Activated CD4-positive, alpha-beta T cell treated with anti-CD3 and anti-CD28 coated beads, Interleukin-2, amount 10 ng/mL, durations not matched to agents 24 days and 14 days (primary cell): ENCODE results near the gene CAVIN3. TPM values are rescaled to one million over a fixed set of nuclear protein-coding genes. Genes with fewer than 3 reads are reported as not detected.

Experiments used
- DNase-seq: peaks from one replicate; pipeline ENCODE4 v3.0.0; 2022
- H3K27ac Mint-ChIP-seq: one replicate; pipeline ENCODE4 v1.8.0; 2022; ENCODE audit warnings: mild to moderate bottlenecking, mixed read lengths
- H3K27me3 Mint-ChIP-seq: one replicate; pipeline ENCODE4 v1.8.0; 2022; ENCODE audit warnings: mixed read lengths
- H3K36me3 Mint-ChIP-seq: one replicate; pipeline ENCODE4 v1.8.0; 2022; ENCODE audit warnings: low read depth, mild to moderate bottlenecking, mixed read lengths
- H3K4me1 Mint-ChIP-seq: one replicate; pipeline ENCODE4 v1.8.0; 2021; ENCODE audit warnings: mixed read lengths
- H3K4me3 Mint-ChIP-seq: one replicate; pipeline ENCODE4 v1.8.0; 2022; ENCODE audit warnings: mild to moderate bottlenecking, moderate library complexity, mixed read lengths
- H3K9me3 Mint-ChIP-seq: one replicate; pipeline ENCODE4 v1.8.0; 2021; ENCODE audit warnings: mixed read lengths
- intact Hi-C: fragments of 100-400 bp; cut with micrococcal nuclease; formaldehyde crosslinking; loops from one replicate; pipeline ENCODE4 v1.15.1; 2023
- total RNA-seq: library from RNA; stranded (reverse); gene quantifications from 2 replicates; pipeline ENCODE4 v1.2.3, GENCODE V29; 2022

Gene CAVIN3, protein sequence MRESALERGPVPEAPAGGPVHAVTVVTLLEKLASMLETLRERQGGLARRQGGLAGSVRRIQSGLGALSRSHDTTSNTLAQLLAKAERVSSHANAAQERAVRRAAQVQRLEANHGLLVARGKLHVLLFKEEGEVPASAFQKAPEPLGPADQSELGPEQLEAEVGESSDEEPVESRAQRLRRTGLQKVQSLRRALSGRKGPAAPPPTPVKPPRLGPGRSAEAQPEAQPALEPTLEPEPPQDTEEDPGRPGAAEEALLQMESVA
- 35.7 and 36.0 TPM in 2 replicates for total RNA-seq

DNA sequence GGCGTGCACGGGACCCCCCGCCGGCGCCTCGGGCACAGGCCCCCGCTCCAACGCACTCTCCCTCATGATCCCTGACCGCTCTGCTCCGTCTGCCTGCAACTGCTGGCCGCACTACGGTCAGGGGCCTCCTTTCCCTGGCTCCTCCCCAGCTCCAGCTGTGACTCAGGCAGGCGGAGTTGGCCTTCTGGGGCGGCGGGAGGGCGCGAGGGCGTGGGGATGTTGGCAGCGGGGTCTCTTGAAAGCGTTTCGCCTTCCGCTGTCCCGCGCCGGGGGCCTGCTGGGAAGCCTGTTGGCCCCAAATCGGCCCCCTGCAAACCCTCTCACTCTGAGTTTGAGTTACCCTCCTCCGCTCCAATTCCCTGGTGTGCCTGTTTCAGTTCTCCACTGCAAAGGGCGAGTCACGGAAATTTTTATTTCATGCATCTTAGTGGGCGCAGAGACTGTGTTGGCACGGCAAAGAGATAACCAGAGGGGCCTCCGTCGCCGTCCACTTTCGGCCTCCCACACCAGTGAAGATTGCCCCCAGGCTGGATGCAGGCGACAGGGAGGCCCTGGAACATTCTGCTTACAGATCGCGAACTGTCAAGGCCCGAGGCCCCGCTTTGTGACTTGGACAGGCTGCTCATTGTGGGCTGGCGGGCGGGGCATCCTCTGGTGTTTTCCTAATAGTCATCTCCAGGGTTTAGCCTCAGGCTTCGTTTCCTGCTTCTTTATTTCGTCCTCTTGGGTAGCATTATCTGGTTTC is at the start of gene CAVIN3:
Gene CAVIN3 (minus strand): TSS at position 91 of the 745 bp plus-strand sequence. CDS start 25 bp downstream, at position 66.
- intact Hi-C loops: loop anchor here (1.0 to 5.0 kb wide), 7 partner anchors 37 to 633 kb away; partner anchors contain the start of genes ARFIP2, FHIP1B, MRPL17 and TIMM10B
- H3K27me3 Mint-ChIP-seq: peaks cover 18% of the 10 kb centered on the region
- peaks cover 7% of the 10 kb centered on the region for H3K36me3 Mint-ChIP-seq
- no peaks in the 10 kb centered on the region for H3K9me3 Mint-ChIP-seq
- peak; percentile 91 for DNase-seq
- H3K27ac Mint-ChIP-seq: peak within 1 kb of the TSS; percentile 91
- peak within 1 kb of the TSS; percentile 88 for H3K4me3 Mint-ChIP-seq
- H3K4me1 Mint-ChIP-seq: peaks cover 46% of the 10 kb centered on the region

GRCh38 chr11:6365659-6366058 is 45.4 kb upstream of the CAVIN3 start:
- H3K27me3 Mint-ChIP-seq: no peaks in the 10 kb centered on the region
- H3K9me3 Mint-ChIP-seq: no peaks in the 10 kb centered on the region
- DNase-seq: no peak
- no peaks in the 10 kb centered on the region for H3K36me3 Mint-ChIP-seq
- no peak overlapping the region for H3K4me3 Mint-ChIP-seq
- no peak overlapping the region for H3K27ac Mint-ChIP-seq
- intact Hi-C loops: no loop called here
- peaks cover 2% of the 10 kb centered on the region for H3K4me1 Mint-ChIP-seq

- no peak overlapping the region for H3K27ac Mint-ChIP-seq
- DNase-seq: peak; percentile 91
- H3K4me1 Mint-ChIP-seq: peaks cover 5% of the 10 kb centered on the region
- H3K27me3 Mint-ChIP-seq: no peaks in the 10 kb centered on the region
- H3K36me3 Mint-ChIP-seq: no peaks in the 10 kb centered on the region
- H3K9me3 Mint-ChIP-seq: no peaks in the 10 kb centered on the region
- intact Hi-C loops: loop anchor here (1.0 to 2.0 kb wide), 2 partner anchors 64 to 112 kb away; no protein-coding TSS in a partner anchor
- H3K4me3 Mint-ChIP-seq: no peak overlapping the region
Measured at GRCh38 chr11:6362873-6363678, 42.8 kb upstream of the CAVIN3 start.

GRCh38 chr11:6362185-6362872 is 42.0 kb upstream of the CAVIN3 start:
- Mint-ChIP-seq H3K27ac (no peak overlapping the region), H3K27me3 (no peaks in the 10 kb centered on the region), H3K9me3 (no peaks in the 10 kb centered on the region), H3K4me3 (no peak overlapping the region), H3K36me3 (no peaks in the 10 kb centered on the region), H3K4me1 (peaks cover 10% of the 10 kb centered on the region)
- no peak for DNase-seq
- intact Hi-C loops: loop anchor here (2.0 kb wide), 1 partner anchor 64 kb away; no protein-coding TSS in a partner anchor

GRCh38 chr11:6360183-6360582 is 39.9 kb upstream of the CAVIN3 start:
- Mint-ChIP-seq H3K4me3 (no peak overlapping the region), H3K9me3 (no peaks in the 10 kb centered on the region), H3K36me3 (no peaks in the 10 kb centered on the region), H3K27me3 (no peaks in the 10 kb centered on the region), H3K27ac (no peak overlapping the region), H3K4me1 (peaks cover 19% of the 10 kb centered on the region)
- intact Hi-C loops: no loop called here
- no peak for DNase-seq

DNA sequence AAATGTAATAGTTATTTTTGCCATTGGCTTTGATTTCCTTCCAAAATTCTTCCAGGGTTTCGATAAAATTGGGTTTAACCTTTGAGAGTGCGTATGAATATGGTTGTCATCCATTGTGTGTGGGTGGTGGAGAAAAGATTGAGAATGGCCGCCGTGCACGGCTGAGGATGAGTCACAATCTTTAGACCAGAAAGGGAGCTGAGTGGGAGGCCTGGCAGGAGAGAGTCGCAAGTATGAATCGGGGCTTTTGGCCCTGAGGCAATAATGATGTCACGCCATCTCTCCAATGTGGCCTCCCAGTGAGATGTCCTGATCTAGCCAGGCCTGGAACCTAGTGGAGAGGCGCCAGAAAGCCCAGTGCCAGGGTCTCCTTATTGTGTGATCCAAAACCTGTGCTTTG is 36.9 kb upstream of the CAVIN3 start:
- DNase-seq: no peak
- intact Hi-C loops: loop anchor here (1.0 to 10.0 kb wide), 3 partner anchors 37 to 542 kb away; partner anchors contain the start of gene CAVIN3
- Mint-ChIP-seq H3K9me3 (no peaks in the 10 kb centered on the region), H3K4me3 (peak overlapping the region; percentile 14), H3K27ac (peak overlapping the region; percentile 72), H3K4me1 (peaks cover 31% of the 10 kb centered on the region), H3K36me3 (no peaks in the 10 kb centered on the region), H3K27me3 (no peaks in the 10 kb centered on the region)

DNA sequence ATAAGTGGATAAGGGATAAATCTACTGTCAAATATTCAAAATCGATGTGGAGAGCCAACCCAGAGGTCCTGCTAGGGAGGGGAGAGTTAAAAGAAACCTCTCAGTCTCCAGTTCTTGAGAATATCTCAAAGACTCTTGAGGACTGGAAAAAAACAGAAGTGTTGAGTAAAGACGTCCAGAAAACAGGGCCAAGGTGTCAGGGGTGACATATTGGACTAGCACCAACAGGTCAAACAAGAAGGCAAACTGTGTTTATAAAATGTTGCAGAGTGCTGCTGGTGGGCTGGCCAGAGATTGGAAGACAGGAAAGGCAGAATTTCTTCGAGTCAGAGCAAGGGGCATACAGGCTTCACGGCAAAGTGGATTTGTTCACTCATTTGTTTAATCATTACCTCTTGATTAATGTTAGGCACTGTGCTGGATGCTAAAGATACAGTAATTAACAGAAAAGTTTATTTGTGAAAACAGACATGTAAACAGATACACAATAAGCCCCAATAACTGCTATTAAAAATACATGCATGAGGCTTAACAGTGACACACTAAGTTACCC is 36.3 kb upstream of the CAVIN3 start:
- intact Hi-C loops: loop anchor here (1.0 to 10.0 kb wide), 3 partner anchors 36 to 542 kb away; partner anchors contain the start of gene CAVIN3
- Mint-ChIP-seq H3K36me3 (no peaks in the 10 kb centered on the region), H3K27me3 (no peaks in the 10 kb centered on the region), H3K9me3 (no peaks in the 10 kb centered on the region), H3K27ac (peak overlapping the region; percentile 26), H3K4me1 (peaks cover 37% of the 10 kb centered on the region), H3K4me3 (no peak overlapping the region)
- DNase-seq: no peak

GRCh38 chr11:6354651-6355485 is 34.6 kb upstream of the CAVIN3 start:
- Mint-ChIP-seq H3K9me3 (no peaks in the 10 kb centered on the region), H3K4me3 (no peak overlapping the region), H3K27ac (no peak overlapping the region), H3K4me1 (peaks cover 36% of the 10 kb centered on the region), H3K27me3 (no peaks in the 10 kb centered on the region), H3K36me3 (no peaks in the 10 kb centered on the region)
- no peak for DNase-seq
- intact Hi-C loops: loop anchor here (5.0 to 10.0 kb wide), 3 partner anchors 333 to 540 kb away; no protein-coding TSS in a partner anchor

GRCh38 chr11:6353367-6353987 is 33.2 kb upstream of the CAVIN3 start:
- Mint-ChIP-seq H3K36me3 (no peaks in the 10 kb centered on the region), H3K4me1 (peaks cover 36% of the 10 kb centered on the region), H3K27ac (peak overlapping the region; percentile 16), H3K9me3 (no peaks in the 10 kb centered on the region), H3K27me3 (no peaks in the 10 kb centered on the region), H3K4me3 (no peak overlapping the region)
- peak; percentile 88 for DNase-seq
- intact Hi-C loops: loop anchor here (1.0 to 10.0 kb wide), 5 partner anchors 55 to 539 kb away; no protein-coding TSS in a partner anchor

GRCh38 chr11:6351782-6352382 is 31.6 kb upstream of the CAVIN3 start:
- no peaks in the 10 kb centered on the region for H3K9me3 Mint-ChIP-seq
- no peaks in the 10 kb centered on the region for H3K36me3 Mint-ChIP-seq
- H3K4me1 Mint-ChIP-seq: peaks cover 24% of the 10 kb centered on the region
- intact Hi-C loops: loop anchor here (1.0 to 10.0 kb wide), 4 partner anchors 30 to 537 kb away; no protein-coding TSS in a partner anchor
- H3K27ac Mint-ChIP-seq: peak overlapping the region; percentile 71
- H3K27me3 Mint-ChIP-seq: peaks cover 2% of the 10 kb centered on the region
- no peak for DNase-seq
- H3K4me3 Mint-ChIP-seq: peak overlapping the region; percentile 21

DNA sequence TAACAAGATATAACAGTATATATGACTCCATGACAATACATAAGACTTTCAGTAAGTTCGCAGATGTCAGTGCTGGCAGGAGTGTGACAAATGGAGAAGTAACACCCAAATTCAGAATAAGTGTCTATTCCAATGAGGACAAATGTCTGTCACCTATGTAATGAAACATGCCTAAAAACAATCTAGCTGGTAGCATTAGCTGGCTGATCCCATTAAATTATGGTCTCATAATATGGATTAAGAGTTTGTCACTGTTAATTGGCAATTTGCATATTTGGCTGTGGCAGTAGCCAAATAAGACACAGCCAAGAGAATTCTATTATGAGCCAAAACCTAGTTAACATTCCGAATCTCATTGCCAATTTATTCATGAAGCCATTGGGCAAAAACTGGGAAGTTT is 30.2 kb upstream of the CAVIN3 start:
- DNase-seq: no peak
- intact Hi-C loops: loop anchor here (5.0 to 10.0 kb wide), 3 partner anchors 328 to 536 kb away; no protein-coding TSS in a partner anchor
- Mint-ChIP-seq H3K4me3 (no peak overlapping the region), H3K9me3 (no peaks in the 10 kb centered on the region), H3K36me3 (no peaks in the 10 kb centered on the region), H3K4me1 (peaks cover 19% of the 10 kb centered on the region), H3K27me3 (peaks cover 2% of the 10 kb centered on the region), H3K27ac (no peak overlapping the region)
